Heart right ventricle (tissue), 16 donors: Measurements from ENCODE around the gene KCNE1. TPM values are rescaled to one million over a fixed set of nuclear protein-coding genes. Genes with fewer than 3 reads are reported as not detected.

Source experiments
- ATAC-seq, 8 donors: fragments of 200-7000 bp; cut with Tn5 transposase; one replicate each; pipeline ENCODE4 v1.9.1; 2020; ENCODE audit warnings: mild to moderate bottlenecking in 8 of 8, moderate library complexity in 8 of 8, moderate number of reproducible peaks in 1 of 8
- DNase-seq, 2 donors: peaks; one replicate each; pipeline ENCODE4 v3.0.0-alpha.2; 2020
- H3K27ac ChIP-seq, 10 donors: fragments of 200-600 bp; sonication (generic) in 2 of 10; one replicate each; pipeline versions ENCODE4 v1.5.0 to v1.8.0; 2020 to 2022; ENCODE audit warnings: mild to moderate bottlenecking in 3 of 10
- H3K27me3 ChIP-seq, 7 donors: fragments of 200-600 bp; one replicate each; pipeline ENCODE4 v1.8.0; 2021 to 2022; ENCODE audit warnings: mild to moderate bottlenecking in 2 of 7
- H3K36me3 ChIP-seq, 9 donors: fragments of 200-600 bp; sonication (generic) in 1 of 9; one replicate each; pipeline versions ENCODE4 v1.5.0 to v1.8.0; 2020 to 2022; ENCODE audit warnings: mild to moderate bottlenecking in 2 of 9
- H3K4me1 ChIP-seq, 9 donors: fragments of 200-600 bp; sonication (generic) in 1 of 9; one replicate each; pipeline versions ENCODE4 v1.5.0 to v1.8.0; 2020 to 2022; ENCODE audit warnings: mild to moderate bottlenecking in 4 of 9
- H3K4me3 ChIP-seq, 10 donors: fragments of 200-600 bp; sonication (generic) in 2 of 10; one replicate each; pipeline versions ENCODE4 v1.5.0 to v1.8.0; 2020 to 2022; ENCODE audit warnings: mild to moderate bottlenecking in 7 of 10, moderate library complexity in 2 of 10
- H3K9me3 ChIP-seq, 11 donors: fragments of 200-600 bp in 10 of 11; sonication (generic) in 2 of 11; one replicate each; pipeline versions ENCODE4 v1.5.0 to v1.8.0; 2013 to 2022; ENCODE audit warnings: mild to moderate bottlenecking in 2 of 11, control low read depth in 1 of 11, moderate library complexity in 1 of 11
- CTCF ChIP-seq, 9 donors: fragments of 200-600 bp; sonication (generic) in 2 of 9; IDR thresholded peaks; one replicate each; pipeline versions ENCODE4 v1.5.0 to v1.8.0; 2021 to 2022; ENCODE audit warnings: antibody characterized with exemption in 9 of 9, mild to moderate bottlenecking in 5 of 9, moderate library complexity in 1 of 9
- WGBS, 2 donors: extraction: QIAGEN DNeasy Blood & Tissue Kit; methylation state at CpG; one replicate each; pipeline ENCODE4 v1.1.7; 2013; ENCODE audit warnings: inconsistent platforms in 1 of 2; 5-methylcytosine and 5-hydroxymethylcytosine counted together
- intact Hi-C, 10 donors: fragments of 100-400 bp; cut with DNase I; formaldehyde crosslinking; loops; one replicate each; pipeline versions ENCODE4 v1.11.1 to v1.14.2; 2022
- polyA plus RNA-seq, 2 donors: library from polyadenylated mRNA; stranded (reverse); fragments of 200-250 nt; gene quantifications; one replicate each; pipeline ENCODE4 v1.2.3, GENCODE V29; 2013
- total RNA-seq, 10 donors: library from RNA; stranded (reverse); fragmentation: NEBNext Ultra II Directional in 3 of 10; extraction: Animal tissue kit (Norgen Biotek cat#: 25700) in 3 of 10; gene quantifications; one replicate each; pipeline versions ENCODE4 v1.2.1 to v1.2.4, GENCODE V29; 2021 to 2023
- donor health status: Arrhythmogenic right ventricular cardiomyopathy.
- donor health status: ischemic (EF 13 %, LVEDD 7.1; RV severe dilation, severe dysfunction).
- donor health status: healthy with polysubstance abuse.
- donor health status: DM: no; HTN: yes; CAD: no.
- donor health status: DM: no; HTN: no; CAD: no.
- donor health status: ischemic (EF 25% LVEDD 6.9; RV normal size, moderate dysfunction).
- donor health status: ischemic (EF 25% LVEDD 5.7; RV mildly dilated, moderate dysfunction).
- donor health status: healthy.
- donor health status: DM: yes; HTN: yes; CAD: no.
- donor health status: Ischemic cardiomyopathy.
- donor health status: ischemic (EF 35%, LVEDD 5.7; RV mildly dilated, moderate dysfunction).
- donor health status: nonischemic (EF 11% LVEDD 7.7; RV severe dilation, severe dysfunction).
- donor health status: DM: yes; HTN: yes; CAD: no.
- donor health status: PGD.
- donor health status: ischemic (EF 29% LVEDD 5.4; RV normal size, mild dysfunction).
- donor health status: nonischemic (EF 23%, LVEDD 6.1; RV moderate dilation, normal function).

KCNE1 gene
- total and polyA plus RNA-seq, 12 donors: 0.75 to 15.5 (median 7.3) TPM

- intact Hi-C loops: no loop called here
- no peak overlapping the region for H3K27ac ChIP-seq
- no peaks in the 10 kb centered on the region for H3K36me3 ChIP-seq
- ATAC-seq (no peak), DNase-seq (no peak)
- no peak for TF ChIP-seq CTCF (IDR thresholded peaks at IDR 0.05)
- H3K4me1 ChIP-seq: peaks cover 0 to 6% (median 0%) of the 10 kb centered on the region in 9 donors
- WGBS, 2 donors: 87 to 92% methylated on average over 2 of the region's 2 CpGs
- H3K4me3 ChIP-seq: no peak overlapping the region
- H3K9me3 ChIP-seq: peaks cover 0 to under 1% (median 0%) of the 10 kb centered on the region in 11 donors
- H3K27me3 ChIP-seq: no peaks in the 10 kb centered on the region
Measured at GRCh38 chr21:34504595-34504994, 7.4 kb downstream of the KCNE1 start.

GRCh38 chr21:34502480-34503106, 9.4 kb downstream of the KCNE1 start:
- Histone ChIP-seq H3K27me3 (no peaks in the 10 kb centered on the region), H3K27ac (no peak overlapping the region), H3K9me3 (peaks cover 0 to 20% (median 4%) of the 10 kb centered on the region in 11 donors), H3K4me3 (no peak overlapping the region), H3K36me3 (no peaks in the 10 kb centered on the region), H3K4me1 (peaks cover 0 to 3% (median 0%) of the 10 kb centered on the region in 9 donors)
- intact Hi-C loops: no loop called here
- no peak for TF ChIP-seq CTCF (IDR thresholded peaks at IDR 0.05)
- ATAC-seq (no peak), DNase-seq (no peak)
- WGBS, 2 donors: 79 to 80% methylated on average over 3 of the region's 3 CpGs

DNA sequence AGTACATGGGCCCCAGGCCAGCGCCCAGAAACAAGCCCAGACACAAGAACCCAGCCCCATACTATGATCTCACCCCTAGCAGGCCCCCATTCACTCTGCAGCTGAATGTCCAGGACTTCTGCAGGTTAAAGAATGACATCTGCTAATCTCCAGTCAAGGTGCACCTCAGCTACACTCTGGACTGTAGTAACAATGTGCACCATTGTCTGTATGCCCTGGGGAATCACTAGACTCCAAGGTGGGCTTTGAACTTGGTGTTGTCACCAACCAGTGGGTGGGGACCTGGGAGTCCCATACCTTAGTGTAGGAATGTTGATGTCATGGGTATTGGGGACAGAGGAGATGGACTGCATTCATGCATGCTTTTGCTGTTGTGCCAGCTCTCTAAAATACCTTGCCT, 10.3 kb downstream of the KCNE1 start:
- intact Hi-C loops: no loop called here
- Histone ChIP-seq H3K9me3 (peaks cover 0 to 29% (median 9%) of the 10 kb centered on the region in 11 donors), H3K4me1 (peaks cover 0 to 3% (median 0%) of the 10 kb centered on the region in 9 donors), H3K27me3 (no peaks in the 10 kb centered on the region), H3K36me3 (no peaks in the 10 kb centered on the region), H3K27ac (no peak overlapping the region), H3K4me3 (no peak overlapping the region)
- 61 to 67% methylated on average over 1 of the region's 1 CpG for WGBS, 2 donors
- DNase-seq (no peak), ATAC-seq (no peak)
- no peak for TF ChIP-seq CTCF (IDR thresholded peaks at IDR 0.05)

DNA sequence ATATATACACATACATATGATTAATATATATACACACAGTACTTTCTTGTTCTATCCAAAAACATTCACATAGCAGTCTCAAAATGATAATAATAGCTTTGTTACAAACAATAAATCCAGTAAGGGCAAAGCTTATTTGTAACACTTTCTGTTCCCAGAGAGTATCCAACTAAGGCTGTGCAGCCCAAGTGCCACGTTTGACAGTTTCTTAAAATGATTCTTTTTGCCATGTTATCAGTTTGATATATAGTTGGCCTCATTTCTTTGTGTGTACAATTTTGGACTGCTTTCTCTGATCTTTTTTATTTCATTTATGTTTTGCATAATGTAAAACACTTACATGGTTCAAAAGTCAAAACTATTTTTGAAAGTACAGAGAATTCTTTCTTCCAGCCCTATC, 11.8 kb downstream of the KCNE1 start:
- no peaks in the 10 kb centered on the region for H3K27me3 ChIP-seq
- peaks cover 0 to 41% (median 9%) of the 10 kb centered on the region in 11 donors for H3K9me3 ChIP-seq
- intact Hi-C loops: no loop called here
- no peak for TF ChIP-seq CTCF (IDR thresholded peaks at IDR 0.05)
- no peaks in the 10 kb centered on the region for H3K36me3 ChIP-seq
- H3K4me1 ChIP-seq: peaks cover 0 to 3% (median 0%) of the 10 kb centered on the region in 9 donors
- 81 to 83% methylated on average over 1 of the region's 1 CpG for WGBS, 2 donors
- no peak for ATAC-seq
- H3K27ac ChIP-seq: no peak overlapping the region
- no peak for DNase-seq
- no peak overlapping the region for H3K4me3 ChIP-seq
